Measurements from ENCODE around the gene AUTS2.

DNA sequence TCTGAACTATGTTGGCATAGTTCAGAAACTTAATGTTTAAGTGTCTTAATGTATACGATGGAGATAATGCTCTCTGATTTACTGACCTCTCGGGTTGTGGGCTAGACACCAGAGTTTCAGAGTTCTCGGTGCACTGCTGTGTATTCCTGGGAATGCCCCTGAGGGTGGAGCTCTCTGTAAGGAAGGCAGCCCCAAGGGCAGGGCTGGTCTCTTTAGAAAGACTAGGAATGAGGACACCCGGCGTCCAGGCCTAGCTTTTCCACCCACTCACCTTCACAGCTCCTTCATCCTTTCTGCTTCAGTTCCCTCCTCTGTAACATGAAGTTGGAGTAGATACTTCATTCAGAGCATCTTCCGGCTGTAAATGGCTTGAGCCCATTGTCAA is 997.1 kb downstream of the AUTS2 start:
- TF ChIP-seq NFIC (IDR thresholded peaks at IDR 0.05; ENCODE audit: low read depth, low read length), result no peak
- no peak for TF ChIP-seq EGR1 (IDR thresholded peaks at IDR 0.05; ENCODE audit: borderline replicate concordance in 1 of 2, low read depth in 2 of 2, low read length in 2 of 2)
- TF ChIP-seq RAD51 (IDR thresholded peaks at IDR 0.05), result no peak
- no peak for TF ChIP-seq ESRRA (IDR thresholded peaks at IDR 0.05; ENCODE audit: low read length)
- no peak for TF ChIP-seq TCF12 (IDR thresholded peaks at IDR 0.05; ENCODE audit: low read depth, low read length)

Data from GM12878 (cell line).